Measurements from ENCODE around the gene CCDC138. TPM values are rescaled to one million over a fixed set of nuclear protein-coding genes. Genes with fewer than 3 reads are reported as not detected.

CCDC138 gene
- total RNA-seq, 2 donors from 2014 or later: 4.2 to 4.5 TPM

DNA sequence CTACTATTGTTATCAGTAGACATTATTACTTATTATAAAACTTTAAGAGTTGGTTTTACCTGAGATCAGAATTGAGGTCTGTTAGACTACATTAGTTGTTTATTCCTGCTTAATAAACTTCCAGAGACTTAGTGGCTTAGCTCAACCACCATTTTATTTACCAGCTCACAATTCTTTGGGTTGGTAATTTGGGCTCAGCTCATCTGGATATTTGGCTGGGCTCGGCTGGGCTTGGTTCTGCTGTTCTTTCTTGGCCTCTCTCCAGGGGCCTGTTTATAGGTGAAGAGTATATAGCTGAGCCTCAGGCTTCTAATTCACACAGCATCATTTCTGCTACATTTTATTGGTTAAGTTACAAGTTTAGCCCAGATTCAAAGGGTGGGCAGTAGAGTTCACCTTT, 67.9 kb downstream of the CCDC138 start:
- no peaks in the 10 kb centered on the region for H3K9me3 ChIP-seq
- intact Hi-C loops (cut with DNase I): no loop called here
- no peaks in the 10 kb centered on the region for H3K36me3 ChIP-seq
- no peaks in the 10 kb centered on the region for H3K4me1 ChIP-seq (replicated peaks)
- H3K27ac ChIP-seq: no peak overlapping the region
- WGBS: 27% methylated on average over 1 of the region's 1 CpG
- DNase-seq (ENCODE audit: low spot score): no peak
- no peaks in the 10 kb centered on the region for H3K27me3 ChIP-seq (replicated peaks; ENCODE audit: insufficient read depth)
- no peak overlapping the region for H3K4me3 ChIP-seq
- TF ChIP-seq POLR2AphosphoS5 (IDR thresholded peaks at IDR 0.05) (no peak), POLR2A (IDR thresholded peaks at IDR 0.05) (no peak)
- TF ChIP-seq, protein P1, sequence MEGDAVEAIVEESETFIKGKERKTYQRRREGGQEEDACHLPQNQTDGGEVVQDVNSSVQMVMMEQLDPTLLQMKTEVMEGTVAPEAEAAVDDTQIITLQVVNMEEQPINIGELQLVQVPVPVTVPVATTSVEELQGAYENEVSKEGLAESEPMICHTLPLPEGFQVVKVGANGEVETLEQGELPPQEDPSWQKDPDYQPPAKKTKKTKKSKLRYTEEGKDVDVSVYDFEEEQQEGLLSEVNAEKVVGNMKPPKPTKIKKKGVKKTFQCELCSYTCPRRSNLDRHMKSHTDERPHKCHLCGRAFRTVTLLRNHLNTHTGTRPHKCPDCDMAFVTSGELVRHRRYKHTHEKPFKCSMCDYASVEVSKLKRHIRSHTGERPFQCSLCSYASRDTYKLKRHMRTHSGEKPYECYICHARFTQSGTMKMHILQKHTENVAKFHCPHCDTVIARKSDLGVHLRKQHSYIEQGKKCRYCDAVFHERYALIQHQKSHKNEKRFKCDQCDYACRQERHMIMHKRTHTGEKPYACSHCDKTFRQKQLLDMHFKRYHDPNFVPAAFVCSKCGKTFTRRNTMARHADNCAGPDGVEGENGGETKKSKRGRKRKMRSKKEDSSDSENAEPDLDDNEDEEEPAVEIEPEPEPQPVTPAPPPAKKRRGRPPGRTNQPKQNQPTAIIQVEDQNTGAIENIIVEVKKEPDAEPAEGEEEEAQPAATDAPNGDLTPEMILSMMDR (IDR thresholded peaks at IDR 0.05): no peak

DNA sequence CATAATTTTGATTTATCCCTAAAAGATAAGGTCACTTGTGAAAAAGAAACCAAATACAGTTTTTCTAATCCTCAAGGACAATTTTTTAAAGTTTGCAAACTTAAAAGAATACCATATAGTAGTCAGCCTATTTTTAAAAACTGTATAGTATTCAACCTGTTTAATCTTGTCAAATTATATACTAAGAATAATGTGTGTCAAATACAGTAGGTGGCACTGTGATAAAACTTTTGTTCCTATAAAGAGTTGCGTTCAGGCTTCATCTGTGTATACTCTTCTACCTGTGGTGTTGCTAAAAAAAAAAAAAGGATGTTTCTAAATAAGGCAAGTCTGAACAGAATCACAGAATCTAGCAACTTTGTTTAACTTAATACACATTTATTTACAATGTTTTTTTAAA, 68.6 kb downstream of the CCDC138 start:
- DNase-seq (ENCODE audit: low spot score): no peak
- 16% methylated on average over 1 of the region's 1 CpG for WGBS
- no peaks in the 10 kb centered on the region for H3K27me3 ChIP-seq (replicated peaks; ENCODE audit: insufficient read depth)
- intact Hi-C loops (cut with DNase I): no loop called here
- H3K4me1 ChIP-seq (replicated peaks): no peaks in the 10 kb centered on the region
- no peak for TF ChIP-seq POLR2A (IDR thresholded peaks at IDR 0.05)
- TF ChIP-seq, protein P1 (IDR thresholded peaks at IDR 0.05): peak in 3 of 4 experiments; percentile 35 to 63 (median 58)
- no peak overlapping the region for H3K4me3 ChIP-seq
- no peak overlapping the region for H3K27ac ChIP-seq
- no peaks in the 10 kb centered on the region for H3K9me3 ChIP-seq
- no peaks in the 10 kb centered on the region for H3K36me3 ChIP-seq

DNA sequence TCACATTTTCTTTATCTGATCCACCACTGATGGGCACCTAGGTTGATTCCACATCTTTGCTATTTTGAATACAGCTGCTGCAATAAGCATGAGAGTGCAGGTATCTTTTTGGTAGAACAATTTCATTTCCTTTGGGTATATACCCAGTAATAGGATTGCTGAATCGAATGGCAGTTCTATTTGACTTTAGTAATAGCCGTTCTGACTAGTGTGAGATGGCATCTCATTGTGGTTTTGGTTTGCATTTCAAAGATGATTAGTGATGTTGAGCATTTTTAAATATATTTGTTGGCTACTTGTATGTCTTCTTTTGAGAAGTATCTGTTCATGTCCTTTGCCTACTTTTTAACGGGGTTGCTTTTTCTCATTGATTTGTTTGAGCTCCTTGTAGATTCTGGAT, 72.3 kb downstream of the CCDC138 start:
- Histone ChIP-seq H3K27ac (no peak overlapping the region), H3K36me3 (no peaks in the 10 kb centered on the region), H3K27me3 (replicated peaks; ENCODE audit: insufficient read depth) (no peaks in the 10 kb centered on the region), H3K4me1 (replicated peaks) (no peaks in the 10 kb centered on the region), H3K9me3 (no peaks in the 10 kb centered on the region), H3K4me3 (no peak overlapping the region)
- 98% methylated on average over 3 of the region's 3 CpGs for WGBS
- intact Hi-C loops (cut with DNase I): no loop called here
- TF ChIP-seq POLR2AphosphoS5 (IDR thresholded peaks at IDR 0.05) (no peak), POLR2A (IDR thresholded peaks at IDR 0.05) (no peak)
- TF ChIP-seq, protein P1 (IDR thresholded peaks at IDR 0.05): no peak
- no peak for DNase-seq (ENCODE audit: low spot score)

DNA sequence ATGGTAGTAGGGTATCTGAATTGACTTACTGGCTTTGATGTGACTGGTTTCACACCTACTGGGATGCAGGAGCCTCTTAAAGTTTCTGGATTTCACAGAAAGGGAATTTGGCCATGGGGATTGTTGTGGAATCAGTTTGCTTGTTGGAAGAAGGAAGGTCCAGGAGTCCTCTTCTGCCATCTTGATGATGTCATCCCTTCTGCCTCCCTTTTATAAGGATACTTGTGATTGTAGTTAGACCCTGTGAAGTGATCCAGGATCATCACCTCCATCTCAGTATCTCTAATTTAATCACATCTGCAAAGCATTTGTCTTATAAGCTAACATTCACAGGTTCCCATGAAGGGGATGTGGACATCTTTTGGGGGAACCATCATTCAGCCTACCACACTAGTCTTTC, 79.5 kb downstream of the CCDC138 start:
- no peak for DNase-seq (ENCODE audit: low spot score)
- intact Hi-C loops (cut with DNase I): no loop called here

DNA sequence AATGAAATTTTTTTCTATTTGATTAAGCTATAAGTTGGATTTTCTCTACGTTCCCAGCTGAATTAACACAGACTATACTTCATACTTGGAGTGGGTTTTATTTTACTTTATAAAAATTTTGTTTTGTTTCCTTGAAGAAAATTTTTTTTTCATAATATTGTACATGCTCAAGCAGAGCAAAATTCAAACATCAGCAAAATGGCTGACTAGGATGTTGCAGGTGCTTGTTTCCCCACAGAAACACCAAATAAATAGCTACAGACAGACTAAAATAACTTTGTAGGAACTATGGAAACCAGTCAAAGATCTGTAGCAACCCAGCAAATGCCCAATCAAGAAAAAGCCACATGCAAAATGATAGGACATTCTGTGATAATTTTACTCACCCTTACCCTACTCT, 82.3 kb downstream of the CCDC138 start:
- intact Hi-C loops (cut with DNase I): no loop called here
- no peak overlapping the region for H3K4me3 ChIP-seq
- H3K27me3 ChIP-seq (replicated peaks; ENCODE audit: insufficient read depth): no peaks in the 10 kb centered on the region
- TF ChIP-seq POLR2AphosphoS5 (IDR thresholded peaks at IDR 0.05) (no peak), POLR2A (IDR thresholded peaks at IDR 0.05) (no peak)
- TF ChIP-seq, protein P1 (IDR thresholded peaks at IDR 0.05): no peak
- H3K4me1 ChIP-seq (replicated peaks): no peaks in the 10 kb centered on the region
- no peaks in the 10 kb centered on the region for H3K9me3 ChIP-seq
- WGBS: 89% methylated on average over 1 of the region's 1 CpG
- no peak overlapping the region for H3K27ac ChIP-seq
- DNase-seq (ENCODE audit: low spot score): no peak
- no peaks in the 10 kb centered on the region for H3K36me3 ChIP-seq

More for the DNA sequence above, 79.5 kb downstream of the CCDC138 start:
- no peaks in the 10 kb centered on the region for H3K27me3 ChIP-seq (replicated peaks; ENCODE audit: insufficient read depth)
- H3K4me3 ChIP-seq: no peak overlapping the region
- H3K36me3 ChIP-seq: no peaks in the 10 kb centered on the region
- TF ChIP-seq POLR2AphosphoS5 (IDR thresholded peaks at IDR 0.05): no peak
- no peaks in the 10 kb centered on the region for H3K9me3 ChIP-seq
- no peaks in the 10 kb centered on the region for H3K4me1 ChIP-seq (replicated peaks)
- H3K27ac ChIP-seq: no peak overlapping the region
